Activated CD8-positive, alpha-beta T cell treated with anti-CD3 and anti-CD28 coated beads for 36 hours (primary cell): ENCODE measurements around the gene ETF1. TPM values are rescaled to one million over a fixed set of nuclear protein-coding genes. Genes with fewer than 3 reads are reported as not detected.
A peak's percentile ranks its signal among the peaks of the same experiment; 100 is the strongest.

Source experiments
- ATAC-seq: fragments of 200-7000 bp; cut with Tn5 transposase; one replicate; pipeline ENCODE4 v1.10.0; 2021; ENCODE audit warnings: mild to moderate bottlenecking, moderate library complexity
- CTCF ChIA-PET: fragments of 350-600 bp; sonication (Branson Sonifier 250); formaldehyde crosslinking; loops from one replicate; lab custom pipeline; 2021; ENCODE audit warnings: antibody characterized with exemption; lab: Charles Lee
- POLR2A ChIA-PET: fragments of 350-600 bp; sonication (Branson Sonifier 250); formaldehyde crosslinking; loops from one replicate; lab custom pipeline; 2021; ENCODE audit warnings: antibody characterized with exemption; lab: Charles Lee
- DNase-seq: peaks from one replicate; pipeline ENCODE4 v3.0.0-alpha.2; 2020
- H3K27ac Mint-ChIP-seq: one replicate; pipeline ENCODE4 v1.8.0; 2021; ENCODE audit warnings: mild to moderate bottlenecking, mixed read lengths
- H3K27me3 Mint-ChIP-seq: one replicate; pipeline ENCODE4 v1.8.0; 2021; ENCODE audit warnings: mixed read lengths
- H3K36me3 Mint-ChIP-seq: one replicate; pipeline ENCODE4 v1.8.0; 2021; ENCODE audit warnings: low read depth, mixed read lengths
- H3K4me1 Mint-ChIP-seq: one replicate; pipeline ENCODE4 v1.8.0; 2021; ENCODE audit warnings: low read depth, mixed read lengths
- H3K4me3 Mint-ChIP-seq: one replicate; pipeline ENCODE4 v1.8.0; 2021; ENCODE audit warnings: mild to moderate bottlenecking, moderate library complexity, mixed read lengths
- H3K9me3 Mint-ChIP-seq: one replicate; pipeline ENCODE4 v1.8.0; 2021; ENCODE audit warnings: mixed read lengths
- CTCF ChIP-seq: fragments of 200-600 bp; IDR thresholded peaks from one replicate; pipeline ENCODE4 v1.8.0; 2022; ENCODE audit warnings: antibody characterized with exemption, mild to moderate bottlenecking
- intact Hi-C: fragments of 100-400 bp; cut with micrococcal nuclease; formaldehyde crosslinking; loops from one replicate; pipeline ENCODE4 v1.10.0; 2022
- total RNA-seq, 2 experiments: library from RNA; stranded (reverse); gene quantifications; one replicate each; pipeline ENCODE4 v1.2.3, GENCODE V29; 2021

The ETF1 gene
- total RNA-seq, 2 experiments from 2014 or later = 154 to 161 TPM

GRCh38 chr5:138502121-138502520, 40.9 kb downstream of the ETF1 start:
- intact Hi-C loops = loop anchor here (5.0 kb wide), 1 partner anchor 35 kb away; the partner anchor contains the start of gene EGR1
- DNase-seq = no peak
- POLR2A ChIA-PET = interaction anchor here (0.5 to 3.3 kb wide), 4 partner anchors 9 to 54 kb away, joined by 3 to 9 read pairs (median 3); no protein-coding TSS in a partner anchor
- H3K4me3 Mint-ChIP-seq = no peak overlapping the region
- no peak for ATAC-seq
- CTCF ChIA-PET = interaction anchor here (1.1 to 5.6 kb wide), 7 partner anchors 12 to 323 kb away, joined by 3 to 85 read pairs (median 3); partner anchors contain the start of genes EGR1 and KIF20A
- peaks cover under 1% of the 10 kb centered on the region for H3K36me3 Mint-ChIP-seq
- H3K4me1 Mint-ChIP-seq = peaks cover 2% of the 10 kb centered on the region
- H3K27me3 Mint-ChIP-seq = no peaks in the 10 kb centered on the region
- no peaks in the 10 kb centered on the region for H3K9me3 Mint-ChIP-seq
- no peak overlapping the region for H3K27ac Mint-ChIP-seq
- no peak for TF ChIP-seq CTCF

DNA sequence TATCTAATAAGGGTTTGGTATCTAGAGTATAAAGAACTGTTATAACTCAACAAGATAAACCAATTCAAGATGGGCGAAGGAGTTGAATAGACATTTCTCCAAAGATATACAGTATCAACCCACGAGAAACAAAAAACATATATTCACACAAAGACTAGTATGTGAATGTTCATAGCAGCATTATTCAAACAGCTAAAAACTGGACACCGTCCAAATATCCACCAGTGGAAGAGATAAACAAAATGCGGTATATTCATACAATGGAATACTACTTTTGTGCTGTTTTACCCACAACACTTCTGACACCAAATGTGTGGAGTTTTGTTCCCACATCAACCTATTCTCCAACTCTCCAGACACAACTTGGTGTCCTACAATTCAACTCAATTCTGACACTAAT, 44.7 kb downstream of the ETF1 start:
- Mint-ChIP-seq H3K4me3 (no peak overlapping the region), H3K27ac (no peak overlapping the region), H3K9me3 (no peaks in the 10 kb centered on the region), H3K4me1 (no peaks in the 10 kb centered on the region), H3K27me3 (no peaks in the 10 kb centered on the region), H3K36me3 (no peaks in the 10 kb centered on the region)
- ATAC-seq (no peak), DNase-seq (no peak)
- no peak for TF ChIP-seq CTCF
- ChIA-PET POLR2A (interaction anchor here (1.3 kb wide), 1 partner anchor 34 kb away, joined by 3 read pairs; the partner anchor contains the start of gene EGR1), CTCF (interaction anchor here (1.0 to 1.3 kb wide), 2 partner anchors 33 to 49 kb away, joined by 3 to 6 read pairs; partner anchors contain the start of gene EGR1)
- intact Hi-C loops = no loop called here

GRCh38 chr5:138495351-138495750, 47.7 kb downstream of the ETF1 start:
- H3K27me3 Mint-ChIP-seq = peaks cover 13% of the 10 kb centered on the region
- ATAC-seq = no peak

DNA sequence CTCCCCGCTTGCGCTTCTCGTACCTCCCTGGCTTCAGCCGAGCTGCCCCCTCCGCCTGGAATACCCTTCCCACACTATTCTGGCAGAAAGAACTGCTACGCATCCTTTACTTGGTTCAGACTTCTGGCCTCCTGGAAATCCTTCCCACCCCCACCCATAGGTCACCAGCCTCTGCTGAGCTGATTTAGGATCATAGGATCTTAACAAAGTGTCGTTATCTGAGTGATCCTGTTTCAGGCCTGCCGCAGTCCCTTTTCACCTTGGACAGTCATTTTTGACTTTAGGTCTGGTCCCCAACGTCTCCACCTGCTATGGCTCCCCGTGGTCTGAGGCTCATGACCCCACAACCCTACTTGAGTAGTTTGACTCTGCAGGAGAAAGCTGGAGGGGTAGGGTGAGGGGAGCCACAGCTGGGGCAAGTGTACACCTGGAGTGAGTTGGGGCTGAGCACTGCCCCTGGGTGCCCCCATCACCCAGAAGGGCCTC, 50.4 kb downstream of the ETF1 start:
- Mint-ChIP-seq H3K27me3 (peaks cover 22% of the 10 kb centered on the region), H3K4me1 (peaks cover 16% of the 10 kb centered on the region), H3K4me3 (peak overlapping the region; percentile 78), H3K36me3 (no peaks in the 10 kb centered on the region), H3K9me3 (no peaks in the 10 kb centered on the region), H3K27ac (no peak overlapping the region)
- intact Hi-C loops = no loop called here
- no peak for TF ChIP-seq CTCF
- no peak for ATAC-seq
- CTCF ChIA-PET = interaction anchor here (0.9 to 2.6 kb wide), 5 partner anchors 11 to 42 kb away, joined by 3 to 10 read pairs (median 4); no protein-coding TSS in a partner anchor
- POLR2A ChIA-PET = interaction anchor here (0.6 to 2.4 kb wide), 7 partner anchors 9 to 801 kb away, joined by 3 to 9 read pairs (median 4); no protein-coding TSS in a partner anchor
- DNase-seq = no peak

More at GRCh38 chr5:138495351-138495750, 47.7 kb downstream of the ETF1 start:
- Mint-ChIP-seq H3K27ac (no peak overlapping the region), H3K36me3 (no peaks in the 10 kb centered on the region), H3K4me1 (peaks cover 16% of the 10 kb centered on the region), H3K9me3 (no peaks in the 10 kb centered on the region), H3K4me3 (no peak overlapping the region)
- ChIA-PET CTCF (interaction anchor here (0.9 to 1.3 kb wide), 2 partner anchors 8 to 46 kb away, joined by 5 read pairs; no protein-coding TSS in a partner anchor), POLR2A (interaction anchor here (1.6 kb wide), 1 partner anchor 31 kb away, joined by 6 read pairs; the partner anchor contains the start of gene EGR1)
- TF ChIP-seq CTCF = no peak
- DNase-seq = no peak
- intact Hi-C loops = no loop called here
